ENCODE results near the gene MICAL2.

- TF ChIP-seq CTCF (IDR thresholded peaks at IDR 0.05 in 4 of 5, conservative IDR thresholded peaks at IDR 0.05 in 1 of 5) (no peak), POLR2A (IDR thresholded peaks at IDR 0.05) (no peak)
Observed at GRCh38 chr11:12270817-12271216, 160.4 kb downstream of the MICAL2 start.

Data from gastrocnemius medialis (tissue), 4 donors.